HEK293 (cell line): ENCODE data around the gene SRR.

Source experiments
- CTCF ChIA-PET: fragments of 350-600 bp; formaldehyde crosslinking; extraction: SDS; loops from one replicate; lab custom pipeline; 2021; ENCODE audit warnings: antibody characterized with exemption; lab: Yijun Ruan, JAX
- POLR2A ChIA-PET: fragments of 300-600 bp; formaldehyde crosslinking; extraction: SDS; loops from one replicate; lab custom pipeline; 2020; ENCODE audit warnings: antibody characterized with exemption, inconsistent platforms; lab: Yijun Ruan, JAX
- H3K27ac ChIP-seq: fragments of 200-500 bp; sonication (Bioruptor generic); 2 replicates; pipeline ENCODE4 v1.5.1; 2014; ENCODE audit warnings: low read depth, low read length, control low read depth, inconsistent platforms; ENCODE audit errors: extremely low read depth
- H3K36me3 ChIP-seq, 2 experiments: fragments of 200-500 bp in 1 of 2; sonication (Bioruptor generic) in 1 of 2; 1 replicate in 1 of 2; 2 replicates in 1 of 2; pipeline ENCODE4 v1.5.1; 2014 to 2017; ENCODE audit warnings: inconsistent platforms in 2 of 2, low read length in 2 of 2; ENCODE audit not compliant: control insufficient read depth in 2 of 2, insufficient read depth in 1 of 2
- H3K4me1 ChIP-seq: fragments of 200-500 bp; sonication (Bioruptor generic); 2 replicates; pipeline ENCODE4 v1.5.1; 2014; ENCODE audit warnings: mild to moderate bottlenecking, low read length, inconsistent platforms; ENCODE audit not compliant: control insufficient read depth, insufficient read depth
- H3K4me3 ChIP-seq: 2 replicates; pipeline ENCODE4 v1.5.1; 2011; ENCODE audit warnings: low read depth, mild to moderate bottlenecking, control low read depth, low read length, moderate library complexity
- H3K9me3 ChIP-seq: fragments of 200-500 bp; sonication (Bioruptor generic); 2 replicates; pipeline ENCODE4 v1.5.1; 2014; ENCODE audit warnings: low read depth, low read length, inconsistent platforms; ENCODE audit not compliant: control insufficient read depth, insufficient read depth
- AEBP2 ChIP-seq: fragments of 450-650 bp; formaldehyde crosslinking; IDR thresholded peaks from 2 replicates; pipeline ENCODE4 v1.5.1; 2016; ENCODE audit warnings: missing biosample characterization, missing genetic modification characterization, borderline replicate concordance
- BCL11A ChIP-seq: fragments of 450-650 bp; formaldehyde crosslinking; IDR thresholded peaks from 2 replicates; pipeline ENCODE4 v1.5.1; 2016; ENCODE audit warnings: low read depth, missing biosample characterization, missing genetic modification characterization
- CTCF ChIP-seq: fragments of 450-650 bp; formaldehyde crosslinking; IDR thresholded peaks from 2 replicates; pipeline ENCODE4 v1.5.1; 2016; ENCODE audit warnings: missing biosample characterization, missing genetic modification characterization
- GLIS2 ChIP-seq: fragments of 450-650 bp; formaldehyde crosslinking; IDR thresholded peaks from 2 replicates; pipeline ENCODE4 v1.5.1; 2016; ENCODE audit warnings: missing biosample characterization, missing genetic modification characterization
- KLF1 ChIP-seq: fragments of 450-650 bp; formaldehyde crosslinking; IDR thresholded peaks from 2 replicates; pipeline ENCODE4 v1.5.1; 2016; ENCODE audit warnings: missing biosample characterization, missing genetic modification characterization
- PBX3 ChIP-seq: sonication (generic); formaldehyde crosslinking; IDR thresholded peaks from 2 replicates; pipeline ENCODE4 v1.8.1; 2022; ENCODE audit warnings: mild to moderate bottlenecking, moderate library complexity, missing genetic modification reagents
- PRDM6 ChIP-seq: fragments of 450-650 bp; formaldehyde crosslinking; IDR thresholded peaks from 2 replicates; pipeline ENCODE4 v1.5.1; 2017; ENCODE audit warnings: missing biosample characterization, missing genetic modification characterization
- REST ChIP-seq: fragments of 450-650 bp; formaldehyde crosslinking; IDR thresholded peaks from 2 replicates; pipeline ENCODE4 v1.5.1; 2016; ENCODE audit warnings: missing biosample characterization, missing genetic modification characterization
- SCRT2 ChIP-seq: fragments of 450-650 bp; formaldehyde crosslinking; IDR thresholded peaks from 2 replicates; pipeline ENCODE4 v1.5.1; 2016; ENCODE audit warnings: missing biosample characterization, missing genetic modification characterization
- SP3 ChIP-seq: fragments of 450-650 bp; formaldehyde crosslinking; IDR thresholded peaks from 2 replicates; pipeline ENCODE4 v1.5.1; 2016; ENCODE audit warnings: missing biosample characterization, missing genetic modification characterization
- ZBTB6 ChIP-seq: fragments of 450-650 bp; formaldehyde crosslinking; IDR thresholded peaks from 2 replicates; pipeline ENCODE4 v1.5.1; 2017; ENCODE audit warnings: missing biosample characterization, missing genetic modification characterization
- ZFP69B ChIP-seq: fragments of 450-650 bp; formaldehyde crosslinking; IDR thresholded peaks from 2 replicates; pipeline ENCODE4 v1.5.1; 2016; ENCODE audit warnings: missing biosample characterization, missing genetic modification characterization
- ZIC2 ChIP-seq: fragments of 450-650 bp; formaldehyde crosslinking; IDR thresholded peaks from 2 replicates; pipeline ENCODE4 v1.5.1; 2016; ENCODE audit warnings: missing biosample characterization, missing genetic modification characterization
- ZNF132 ChIP-seq: fragments of 450-650 bp; formaldehyde crosslinking; IDR thresholded peaks from 2 replicates; pipeline ENCODE4 v1.5.1; 2017; ENCODE audit warnings: missing biosample characterization, missing genetic modification characterization, borderline replicate concordance
- ZNF174 ChIP-seq: fragments of 450-650 bp; formaldehyde crosslinking; IDR thresholded peaks from 2 replicates; pipeline ENCODE4 v1.5.0; 2017; ENCODE audit warnings: missing biosample characterization, mild to moderate bottlenecking, missing genetic modification characterization
- ZNF175 ChIP-seq: fragments of 450-650 bp; formaldehyde crosslinking; IDR thresholded peaks from 2 replicates; pipeline ENCODE4 v1.5.1; 2016; ENCODE audit warnings: missing biosample characterization, missing genetic modification characterization
- ZNF335 ChIP-seq: fragments of 450-650 bp; formaldehyde crosslinking; conservative IDR thresholded peaks from 2 replicates; pipeline ENCODE4 v1.5.1; 2016; ENCODE audit warnings: missing biosample characterization, missing genetic modification characterization
- ZNF48 ChIP-seq: fragments of 450-650 bp; formaldehyde crosslinking; IDR thresholded peaks from 2 replicates; pipeline ENCODE4 v1.5.1; 2016; ENCODE audit warnings: missing biosample characterization, missing genetic modification characterization
- ZNF600 ChIP-seq: fragments of 450-650 bp; formaldehyde crosslinking; IDR thresholded peaks from 2 replicates; pipeline ENCODE4 v1.5.1; 2016; ENCODE audit warnings: missing biosample characterization, missing genetic modification characterization
- ZNF610 ChIP-seq: fragments of 450-650 bp; formaldehyde crosslinking; IDR thresholded peaks from 2 replicates; pipeline ENCODE4 v1.5.1; 2016; ENCODE audit warnings: missing biosample characterization, missing genetic modification characterization, borderline replicate concordance
- ZNF777 ChIP-seq: fragments of 450-650 bp; formaldehyde crosslinking; IDR thresholded peaks from 2 replicates; pipeline ENCODE4 v1.5.1; 2017; ENCODE audit warnings: missing biosample characterization, missing genetic modification characterization, borderline replicate concordance

The SRR gene

GRCh38 chr17:2369039-2369438 lies 65.3 kb downstream of the SRR start (continued):
- no peak for TF ChIP-seq REST
- TF ChIP-seq ZNF175 (tag by site-specific recombination) = no peak
- TF ChIP-seq ZBTB6 (tag by site-specific recombination) = no peak
- TF ChIP-seq, all 188 proteins: peak for 0

- no peaks in the 10 kb centered on the region for H3K9me3 ChIP-seq
- H3K4me1 ChIP-seq = no peaks in the 10 kb centered on the region; the same call in 1 of the 2 replicates
- no peak overlapping the region for H3K4me3 ChIP-seq
- POLR2A ChIA-PET = interaction anchor here (1.8 kb wide), 1 partner anchor 13 kb away, joined by 7 read pairs; no protein-coding TSS in a partner anchor
- CTCF ChIA-PET = interaction anchor here (0.6 to 8.6 kb wide), 10 partner anchors 10 to 315 kb away, joined by 3 to 63 read pairs (median 6); partner anchors contain the start of gene HIC1
- H3K27ac ChIP-seq = no peak overlapping the region
- peaks cover 0 to 50% of the 10 kb centered on the region in 2 experiments; a peak in 1 of 3 replicates for H3K36me3 ChIP-seq
- TF ChIP-seq ZIC2 (tag by site-specific recombination) (no peak), ZFP69B (tag by site-specific recombination) (0 out of 2 replicates have a peak, but pooled peaks have one; percentile 21), SCRT2 (tag by site-specific recombination) (peak; percentile 66), ZNF335 (tag by site-specific recombination) (peak; percentile 47; the same call in 1 of the 2 replicates), CTCF (tag by site-specific recombination) (peak; percentile 65)
- TF ChIP-seq, all 188 proteins: peak for 4
These were observed 65.9 kb downstream of the SRR start for GRCh38 chr17:2369551-2370210.

GRCh38 chr17:2370211-2370589 lies 66.5 kb downstream of the SRR start:
- ChIA-PET POLR2A (interaction anchor here (1.1 to 1.8 kb wide), 2 partner anchors 9 to 13 kb away, joined by 4 to 7 read pairs; no protein-coding TSS in a partner anchor), CTCF (interaction anchor here (0.6 to 8.6 kb wide), 8 partner anchors 11 to 316 kb away, joined by 3 to 63 read pairs (median 6); partner anchors contain the start of gene HIC1)
- no peak overlapping the region for H3K27ac ChIP-seq
- H3K4me3 ChIP-seq = no peak overlapping the region
- H3K36me3 ChIP-seq = peaks cover 0 to 50% of the 10 kb centered on the region in 2 experiments; a peak in 1 of 3 replicates
- no peaks in the 10 kb centered on the region for H3K9me3 ChIP-seq
- no peaks in the 10 kb centered on the region; the same call in 1 of the 2 replicates for H3K4me1 ChIP-seq
- no peak for TF ChIP-seq ZNF48 (tag by site-specific recombination)
- no peak for TF ChIP-seq PRDM6
- TF ChIP-seq ZNF600 = no peak
- no peak for TF ChIP-seq GLIS2 (tag by site-specific recombination)
- TF ChIP-seq PBX3 (CRISPR knock-in tag) = no peak
- TF ChIP-seq AEBP2 (tag by site-specific recombination) = no peak
- TF ChIP-seq ZNF610 (tag by site-specific recombination) = no peak
- no peak for TF ChIP-seq ZNF777
- TF ChIP-seq KLF1 (tag by site-specific recombination) = no peak
- TF ChIP-seq ZNF132 (tag by site-specific recombination) = no peak
- no peak for TF ChIP-seq ZNF174
- TF ChIP-seq BCL11A (tag by site-specific recombination) = no peak
- TF ChIP-seq SP3 = no peak
